Measurements from ENCODE around the gene SLC11A1.

The SLC11A1 gene

GRCh38 chr2:218395090-218395444 is 13.0 kb downstream of the SLC11A1 start:
- WGBS (ENCODE audit: extremely low coverage, insufficient coverage, insufficient read length) = no CpG with 5 or more reads among the region's 6 CpGs

GRCh38 chr2:218395456-218395825 is 13.4 kb downstream of the SLC11A1 start:
- peaks cover 34% of the 10 kb centered on the region for H3K79me1 ChIP-seq (ENCODE audit: low read length)
- no peaks in the 10 kb centered on the region for H3K27me3 ChIP-seq (ENCODE audit: insufficient read depth, low read length)
- H2AK5ac ChIP-seq (ENCODE audit: low read length) = no peak overlapping the region
- H2BK5ac ChIP-seq (ENCODE audit: low read depth, low read length, poor library complexity) = no peak overlapping the region
- H2AFZ ChIP-seq (ENCODE audit: insufficient read depth, low read length, poor library complexity) = peak overlapping the region; percentile 74
- H3K4me1 ChIP-seq (ENCODE audit: control insufficient read depth in 1 of 2, insufficient read depth in 2 of 2, low read length in 2 of 2) = peaks cover 18 to 22% of the 10 kb centered on the region in 2 experiments
- peak overlapping the region; percentile 41 for H2BK120ac ChIP-seq (ENCODE audit: insufficient read depth, low read length, poor library complexity)
- H3K36me3 ChIP-seq (ENCODE audit: control insufficient read depth in 1 of 2, insufficient read depth in 2 of 2, low read length in 2 of 2) = no peaks in the 10 kb centered on the region
- H4K12ac ChIP-seq (ENCODE audit: low read depth, low read length) = peak overlapping the region; percentile 70
- H3K27ac ChIP-seq (ENCODE audit: low read depth, low read length) = peak overlapping the region; percentile 91
- peak overlapping the region; percentile 25 for H3K4me3 ChIP-seq (ENCODE audit: low read depth, low read length)
- no peak overlapping the region for H3K9ac ChIP-seq (ENCODE audit: low read length)
- H4K91ac ChIP-seq (ENCODE audit: low read depth, low read length) = peak overlapping the region; percentile 72
- peaks cover 18% of the 10 kb centered on the region for H3K79me2 ChIP-seq (ENCODE audit: control insufficient read depth, insufficient read depth, low read length, poor library complexity)
- no CpG with 5 or more reads among the region's 16 CpGs for WGBS (ENCODE audit: extremely low coverage, insufficient coverage, insufficient read length)
- no peak overlapping the region for H3K18ac ChIP-seq (ENCODE audit: low read length)
- peak overlapping the region; percentile 71 for H3K4me2 ChIP-seq (ENCODE audit: low read length)
- no peaks in the 10 kb centered on the region for H3K9me3 ChIP-seq (ENCODE audit: insufficient read depth, low read depth, low read length)
- no peak overlapping the region for H3K14ac ChIP-seq (ENCODE audit: low read length)
- peak overlapping the region; percentile 37 for H2BK12ac ChIP-seq (ENCODE audit: low read length)
- no peak overlapping the region for H3K4ac ChIP-seq (ENCODE audit: low read depth, low read length)
- H4K8ac ChIP-seq (ENCODE audit: low read depth, low read length) = peak overlapping the region; percentile 57
- H3K23ac ChIP-seq (ENCODE audit: low read length) = no peak overlapping the region
- DNase-seq = no peak

More at GRCh38 chr2:218395090-218395444, 13.0 kb downstream of the SLC11A1 start:
- no peak overlapping the region for H3K23ac ChIP-seq (ENCODE audit: low read length)
- H2AK5ac ChIP-seq (ENCODE audit: low read length) = peak overlapping the region; percentile 9
- no peak overlapping the region for H3K4me3 ChIP-seq (ENCODE audit: low read depth, low read length)
- H3K18ac ChIP-seq (ENCODE audit: low read length) = no peak overlapping the region
- H2BK12ac ChIP-seq (ENCODE audit: low read length) = peak overlapping the region; percentile 23
- H3K79me2 ChIP-seq (ENCODE audit: control insufficient read depth, insufficient read depth, low read length, poor library complexity) = peaks cover 15% of the 10 kb centered on the region
- H3K79me1 ChIP-seq (ENCODE audit: low read length) = peaks cover 31% of the 10 kb centered on the region
- H3K4me2 ChIP-seq (ENCODE audit: low read length) = no peak overlapping the region
- no peak overlapping the region for H3K9ac ChIP-seq (ENCODE audit: low read length)
- no peak overlapping the region for H3K4ac ChIP-seq (ENCODE audit: low read depth, low read length)
- no peaks in the 10 kb centered on the region for H3K27me3 ChIP-seq (ENCODE audit: insufficient read depth, low read length)
- H3K9me3 ChIP-seq (ENCODE audit: insufficient read depth, low read depth, low read length) = no peaks in the 10 kb centered on the region
- H2BK5ac ChIP-seq (ENCODE audit: low read depth, low read length, poor library complexity) = no peak overlapping the region
- peak in 1 of 2 donors; percentile 56 for DNase-seq
- no peak overlapping the region for H4K8ac ChIP-seq (ENCODE audit: low read depth, low read length)
- H3K36me3 ChIP-seq (ENCODE audit: control insufficient read depth in 1 of 2, insufficient read depth in 2 of 2, low read length in 2 of 2) = no peaks in the 10 kb centered on the region
- no peak overlapping the region for H2BK120ac ChIP-seq (ENCODE audit: insufficient read depth, low read length, poor library complexity)
- H3K4me1 ChIP-seq (ENCODE audit: control insufficient read depth in 1 of 2, insufficient read depth in 2 of 2, low read length in 2 of 2) = peaks cover 18 to 22% of the 10 kb centered on the region in 2 experiments
- no peak overlapping the region for H4K91ac ChIP-seq (ENCODE audit: low read depth, low read length)
- H2AFZ ChIP-seq (ENCODE audit: insufficient read depth, low read length, poor library complexity) = no peak overlapping the region
- no peak overlapping the region for H3K27ac ChIP-seq (ENCODE audit: low read depth, low read length)
- H4K12ac ChIP-seq (ENCODE audit: low read depth, low read length) = no peak overlapping the region
- no peak overlapping the region for H3K14ac ChIP-seq (ENCODE audit: low read length)

GRCh38 chr2:218395826-218396687 is 14.0 kb downstream of the SLC11A1 start:
- H2BK5ac ChIP-seq (ENCODE audit: low read depth, low read length, poor library complexity) = peak overlapping the region; percentile 97
- H3K23ac ChIP-seq (ENCODE audit: low read length) = no peak overlapping the region
- H3K4me2 ChIP-seq (ENCODE audit: low read length) = peak overlapping the region; percentile 71
- peak overlapping the region; percentile 80 for H3K18ac ChIP-seq (ENCODE audit: low read length)
- no peaks in the 10 kb centered on the region for H3K9me3 ChIP-seq (ENCODE audit: insufficient read depth, low read depth, low read length)
- H2BK120ac ChIP-seq (ENCODE audit: insufficient read depth, low read length, poor library complexity) = peak overlapping the region; percentile 97
- peak overlapping the region; percentile 73 for H4K12ac ChIP-seq (ENCODE audit: low read depth, low read length)
- peak overlapping the region; percentile 88 for H3K9ac ChIP-seq (ENCODE audit: low read length)
- H3K36me3 ChIP-seq (ENCODE audit: control insufficient read depth in 1 of 2, insufficient read depth in 2 of 2, low read length in 2 of 2) = no peaks in the 10 kb centered on the region
- H2AFZ ChIP-seq (ENCODE audit: insufficient read depth, low read length, poor library complexity) = peak overlapping the region; percentile 78
- H3K4me3 ChIP-seq (ENCODE audit: low read depth, low read length) = peak overlapping the region; percentile 78
- peaks cover 18 to 25% of the 10 kb centered on the region in 2 experiments for H3K4me1 ChIP-seq (ENCODE audit: control insufficient read depth in 1 of 2, insufficient read depth in 2 of 2, low read length in 2 of 2)
- H2BK12ac ChIP-seq (ENCODE audit: low read length) = peak overlapping the region; percentile 72
- peak overlapping the region; percentile 88 for H4K8ac ChIP-seq (ENCODE audit: low read depth, low read length)
- peak overlapping the region; percentile 97 for H4K91ac ChIP-seq (ENCODE audit: low read depth, low read length)
- peak overlapping the region; percentile 52 for H3K4ac ChIP-seq (ENCODE audit: low read depth, low read length)
- peaks cover 37% of the 10 kb centered on the region for H3K79me1 ChIP-seq (ENCODE audit: low read length)
- H2AK5ac ChIP-seq (ENCODE audit: low read length) = no peak overlapping the region
- WGBS (ENCODE audit: extremely low coverage, insufficient coverage, insufficient read length) = no CpG with 5 or more reads among the region's 57 CpGs
- H3K27me3 ChIP-seq (ENCODE audit: insufficient read depth, low read length) = no peaks in the 10 kb centered on the region
- DNase-seq = peak; percentile 88 to 93
- H3K14ac ChIP-seq (ENCODE audit: low read length) = peak overlapping the region; percentile 90
- peaks cover 21% of the 10 kb centered on the region for H3K79me2 ChIP-seq (ENCODE audit: control insufficient read depth, insufficient read depth, low read length, poor library complexity)
- peak overlapping the region; percentile 91 for H3K27ac ChIP-seq (ENCODE audit: low read depth, low read length)

GRCh38 chr2:218396688-218397462 is 14.8 kb downstream of the SLC11A1 start:
- Histone ChIP-seq H2BK5ac (ENCODE audit: low read depth, low read length, poor library complexity) (no peak overlapping the region), H3K79me1 (ENCODE audit: low read length) (peaks cover 37% of the 10 kb centered on the region), H3K4me1 (ENCODE audit: control insufficient read depth in 1 of 2, insufficient read depth in 2 of 2, low read length in 2 of 2) (peaks cover 18 to 26% of the 10 kb centered on the region in 2 experiments), H2AK5ac (ENCODE audit: low read length) (peak overlapping the region; percentile 64), H2AFZ (ENCODE audit: insufficient read depth, low read length, poor library complexity) (peak overlapping the region; percentile 19), H3K9ac (ENCODE audit: low read length) (no peak overlapping the region), H3K79me2 (ENCODE audit: control insufficient read depth, insufficient read depth, low read length, poor library complexity) (peaks cover 21% of the 10 kb centered on the region), H3K4me2 (ENCODE audit: low read length) (peak overlapping the region; percentile 71), H3K23ac (ENCODE audit: low read length) (no peak overlapping the region), H3K4me3 (ENCODE audit: low read depth, low read length) (peak overlapping the region; percentile 78), H3K36me3 (ENCODE audit: control insufficient read depth in 1 of 2, insufficient read depth in 2 of 2, low read length in 2 of 2) (peaks cover 6 to 7% of the 10 kb centered on the region in 2 experiments), H3K27me3 (ENCODE audit: insufficient read depth, low read length) (no peaks in the 10 kb centered on the region), H3K27ac (ENCODE audit: low read depth, low read length) (peak overlapping the region; percentile 91), H2BK120ac (ENCODE audit: insufficient read depth, low read length, poor library complexity) (peak overlapping the region; percentile 97), H4K8ac (ENCODE audit: low read depth, low read length) (peak overlapping the region; percentile 88), H3K18ac (ENCODE audit: low read length) (peak overlapping the region; percentile 80), H3K4ac (ENCODE audit: low read depth, low read length) (peak overlapping the region; percentile 2), H4K12ac (ENCODE audit: low read depth, low read length) (peak overlapping the region; percentile 41), H3K14ac (ENCODE audit: low read length) (peak overlapping the region; percentile 90), H4K91ac (ENCODE audit: low read depth, low read length) (peak overlapping the region; percentile 97), H3K9me3 (ENCODE audit: insufficient read depth, low read depth, low read length) (no peaks in the 10 kb centered on the region), H2BK12ac (ENCODE audit: low read length) (peak overlapping the region; percentile 42)
- WGBS (ENCODE audit: extremely low coverage, insufficient coverage, insufficient read length) = no CpG with 5 or more reads among the region's 27 CpGs
- DNase-seq = peak in 1 of 2 donors; percentile 42
